ENCODE measurements around the gene ACAA2.

GRCh38 chr18:49839012-49839411, 25.7 kb upstream of the ACAA2 start:
- TF ChIP-seq CTCF (IDR thresholded peaks at IDR 0.05) (no peak), POLR2AphosphoS5 (IDR thresholded peaks at IDR 0.05; ENCODE audit: insufficient read depth in 1 of 2, low read depth in 1 of 2) (no peak), POLR2A (IDR thresholded peaks at IDR 0.05) (no peak)
